ENCODE results near the gene LMNB1.

GRCh38 chr5:126883564-126884245 is 106.8 kb downstream of the LMNB1 start:
- TF ChIP-seq REST (IDR thresholded peaks at IDR 0.05; ENCODE audit: insufficient read depth in 1 of 2, low read depth in 2 of 2, low read length in 2 of 2) (no peak), POLR2AphosphoS5 (IDR thresholded peaks at IDR 0.05; ENCODE audit: low read depth, low read length) (no peak), TAF1 (IDR thresholded peaks at IDR 0.05; ENCODE audit: borderline replicate concordance, insufficient read depth, low read length) (no peak)
